SH-SY5Y (cell line): ENCODE results near the gene CCL17.

Experiments used
- GATA2 ChIP-seq: IDR thresholded peaks from 2 replicates; pipeline ENCODE4 v1.6.1; 2011; ENCODE audit warnings: mild to moderate bottlenecking, low read depth, low read length
- GATA3 ChIP-seq: IDR thresholded peaks from 2 replicates; pipeline ENCODE4 v1.6.1; 2011; ENCODE audit warnings: low read depth, mild to moderate bottlenecking, low read length, moderate library complexity

DNA sequence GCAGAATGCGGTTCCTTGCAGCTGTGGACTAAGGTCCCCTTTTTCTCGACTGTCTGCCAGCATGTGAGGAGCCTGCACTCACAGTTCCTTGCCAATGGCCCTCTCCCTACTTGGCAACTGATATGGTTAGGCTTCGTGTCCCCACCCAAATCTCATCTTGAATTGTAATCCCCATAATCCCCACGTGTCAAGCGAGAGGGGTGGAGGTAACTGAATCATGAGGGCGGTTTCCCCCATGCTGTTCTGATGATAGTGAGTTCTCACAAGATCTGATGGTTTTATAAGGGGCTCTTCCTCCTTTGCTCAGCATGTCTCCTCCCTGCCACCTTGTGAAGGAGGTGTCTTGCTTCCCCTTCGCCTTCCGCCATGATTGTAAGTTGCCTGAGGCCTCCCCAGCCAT, 22.7 kb downstream of the CCL17 start:
- TF ChIP-seq GATA2 (no peak), GATA3 (no peak)
